Measurements from ENCODE around the gene LMF1.
"Not testable (repeated sequence)": the region's sequence is repeated elsewhere in the genome, so short reads cannot be mapped to it uniquely, and the experiment has no call there.

LMF1 gene

DNA sequence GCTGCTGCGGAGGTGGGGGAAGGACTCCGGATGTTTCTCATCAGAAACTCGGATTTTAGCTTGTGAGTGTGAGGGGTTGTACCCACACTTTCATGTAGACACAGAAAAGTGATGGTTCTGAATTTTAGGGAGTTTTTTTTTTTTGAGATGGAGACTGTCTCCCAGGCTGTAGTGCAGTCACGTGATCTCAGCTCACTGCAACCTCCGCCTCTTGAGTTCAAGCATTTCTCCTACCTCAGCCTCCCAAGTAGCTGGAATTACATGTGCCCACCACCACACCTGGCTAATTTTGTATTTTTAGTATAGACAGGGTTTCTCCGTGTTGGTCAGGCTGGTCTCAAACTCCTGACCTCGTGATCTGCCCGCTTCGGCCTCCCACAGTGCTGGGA, 147.9 kb downstream of the LMF1 start:
- no peak for DNase-seq (ENCODE audit: low read depth)
- H3K4me3 ChIP-seq (ENCODE audit: control insufficient read depth, low read depth, low read length) = no peak overlapping the region
- TF ChIP-seq, protein P1, sequence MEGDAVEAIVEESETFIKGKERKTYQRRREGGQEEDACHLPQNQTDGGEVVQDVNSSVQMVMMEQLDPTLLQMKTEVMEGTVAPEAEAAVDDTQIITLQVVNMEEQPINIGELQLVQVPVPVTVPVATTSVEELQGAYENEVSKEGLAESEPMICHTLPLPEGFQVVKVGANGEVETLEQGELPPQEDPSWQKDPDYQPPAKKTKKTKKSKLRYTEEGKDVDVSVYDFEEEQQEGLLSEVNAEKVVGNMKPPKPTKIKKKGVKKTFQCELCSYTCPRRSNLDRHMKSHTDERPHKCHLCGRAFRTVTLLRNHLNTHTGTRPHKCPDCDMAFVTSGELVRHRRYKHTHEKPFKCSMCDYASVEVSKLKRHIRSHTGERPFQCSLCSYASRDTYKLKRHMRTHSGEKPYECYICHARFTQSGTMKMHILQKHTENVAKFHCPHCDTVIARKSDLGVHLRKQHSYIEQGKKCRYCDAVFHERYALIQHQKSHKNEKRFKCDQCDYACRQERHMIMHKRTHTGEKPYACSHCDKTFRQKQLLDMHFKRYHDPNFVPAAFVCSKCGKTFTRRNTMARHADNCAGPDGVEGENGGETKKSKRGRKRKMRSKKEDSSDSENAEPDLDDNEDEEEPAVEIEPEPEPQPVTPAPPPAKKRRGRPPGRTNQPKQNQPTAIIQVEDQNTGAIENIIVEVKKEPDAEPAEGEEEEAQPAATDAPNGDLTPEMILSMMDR (conservative IDR thresholded peaks at IDR 0.05; ENCODE audit: control insufficient read depth, insufficient read depth, low read depth, low read length) = no peak

DNA sequence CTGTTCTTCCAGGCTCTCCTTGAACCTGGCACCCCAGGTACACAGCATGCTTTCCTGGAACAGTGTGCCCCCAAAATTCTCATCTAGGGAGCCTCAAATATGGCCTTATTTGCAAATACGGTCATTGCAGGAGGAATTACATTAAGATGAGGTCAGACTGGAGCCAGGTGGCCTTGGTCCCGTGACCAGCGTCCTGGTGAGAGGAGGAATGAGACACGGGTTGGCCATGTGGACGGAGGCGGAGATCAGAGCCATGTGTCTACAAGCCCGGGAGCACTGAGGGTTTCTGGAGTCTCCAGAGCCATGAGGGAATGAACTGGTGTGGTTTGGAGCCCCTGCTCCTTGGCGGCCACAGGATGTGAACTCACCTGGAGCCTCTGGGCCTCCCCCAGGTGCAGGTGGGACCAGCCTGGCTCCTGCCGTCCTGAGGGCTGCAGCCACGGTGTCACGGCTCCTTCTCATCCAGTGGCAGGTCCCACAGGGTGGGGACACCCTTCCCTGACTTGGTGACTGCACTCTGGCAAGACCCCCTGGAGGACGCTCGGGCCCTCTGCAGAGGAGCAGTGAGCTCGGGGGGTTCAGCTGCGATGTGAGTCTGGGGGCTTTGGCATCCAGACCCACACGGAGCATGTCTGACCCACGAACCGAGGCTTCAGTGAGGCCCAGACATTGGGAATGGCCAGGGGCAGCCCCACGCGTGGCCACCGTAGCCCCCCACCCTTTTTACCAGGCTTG, 148.4 kb downstream of the LMF1 start:
- H3K4me3 ChIP-seq (ENCODE audit: control insufficient read depth, low read depth, low read length) = no peak overlapping the region
- no peak for DNase-seq (ENCODE audit: low read depth)
- TF ChIP-seq, protein P1 (conservative IDR thresholded peaks at IDR 0.05; ENCODE audit: control insufficient read depth, insufficient read depth, low read depth, low read length) = no peak

DNA sequence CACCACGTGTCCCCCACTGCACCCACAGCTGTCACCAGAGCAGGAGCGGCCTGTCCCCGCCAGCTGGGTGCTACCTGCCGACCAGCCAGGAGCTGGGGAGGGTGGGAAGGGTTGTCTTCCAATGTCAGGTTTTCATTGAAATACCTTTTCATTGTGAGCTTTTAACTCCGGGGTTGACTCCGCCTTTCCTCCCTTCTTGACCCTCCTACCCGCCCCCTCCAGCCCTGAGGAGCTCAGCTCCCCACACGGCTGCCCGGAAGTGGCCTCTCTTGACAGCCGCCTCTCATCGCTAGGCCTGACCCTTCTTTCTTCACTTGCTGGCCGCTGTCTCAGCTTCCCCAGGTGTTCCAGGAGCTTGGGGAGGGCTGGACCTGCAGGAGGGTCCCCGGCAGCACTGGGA, 149.0 kb downstream of the LMF1 start:
- no peak overlapping the region for H3K4me3 ChIP-seq (ENCODE audit: control insufficient read depth, low read depth, low read length)
- TF ChIP-seq, protein P1 (conservative IDR thresholded peaks at IDR 0.05; ENCODE audit: control insufficient read depth, insufficient read depth, low read depth, low read length) = no peak
- no peak for DNase-seq (ENCODE audit: low read depth)

DNA sequence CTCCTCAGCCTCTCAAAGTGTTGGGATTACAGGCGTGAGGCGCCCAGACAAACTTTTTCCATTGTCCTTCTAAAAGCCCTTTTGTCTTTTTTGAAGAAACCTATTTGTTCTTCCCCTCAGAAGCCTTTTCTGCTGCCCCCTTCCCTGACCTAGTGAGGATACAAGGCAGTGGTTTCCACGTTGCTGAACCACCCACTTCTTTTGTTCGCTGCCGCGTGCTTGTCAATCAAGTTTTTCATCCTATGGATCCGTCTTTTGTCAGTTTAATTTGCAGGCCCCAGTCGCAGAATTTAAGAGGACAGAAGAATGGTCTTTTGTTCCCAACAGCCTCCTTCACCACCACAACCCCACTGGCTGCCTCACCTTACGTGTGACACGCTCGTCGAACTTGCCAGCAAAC, 150.0 kb downstream of the LMF1 start:
- TF ChIP-seq, protein P1 (conservative IDR thresholded peaks at IDR 0.05; ENCODE audit: control insufficient read depth, insufficient read depth, low read depth, low read length) = no peak
- no peak for DNase-seq (ENCODE audit: low read depth)
- no peak overlapping the region for H3K4me3 ChIP-seq (ENCODE audit: control insufficient read depth, low read depth, low read length)

DNA sequence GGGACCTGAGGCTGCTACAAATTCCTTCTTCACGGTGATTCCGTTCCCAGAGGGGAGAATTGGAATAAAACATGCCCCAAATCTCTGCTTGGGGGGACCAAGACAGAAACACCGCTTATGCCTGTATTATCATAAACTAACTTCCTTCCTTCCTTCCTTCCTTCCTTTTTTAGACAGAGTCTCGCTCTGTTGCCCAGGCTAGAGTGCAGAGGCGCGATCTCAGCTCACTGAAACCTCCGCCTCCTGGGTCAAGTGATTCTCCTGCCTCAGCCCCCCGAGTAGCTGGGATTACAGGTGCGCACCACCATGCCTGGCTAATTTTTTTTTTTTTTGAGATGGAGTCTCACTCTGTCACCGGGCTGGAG, 150.8 kb downstream of the LMF1 start:
- not testable (repeated sequence) for DNase-seq (ENCODE audit: low read depth); H3K4me3 ChIP-seq (ENCODE audit: control insufficient read depth, low read depth, low read length)

DNA sequence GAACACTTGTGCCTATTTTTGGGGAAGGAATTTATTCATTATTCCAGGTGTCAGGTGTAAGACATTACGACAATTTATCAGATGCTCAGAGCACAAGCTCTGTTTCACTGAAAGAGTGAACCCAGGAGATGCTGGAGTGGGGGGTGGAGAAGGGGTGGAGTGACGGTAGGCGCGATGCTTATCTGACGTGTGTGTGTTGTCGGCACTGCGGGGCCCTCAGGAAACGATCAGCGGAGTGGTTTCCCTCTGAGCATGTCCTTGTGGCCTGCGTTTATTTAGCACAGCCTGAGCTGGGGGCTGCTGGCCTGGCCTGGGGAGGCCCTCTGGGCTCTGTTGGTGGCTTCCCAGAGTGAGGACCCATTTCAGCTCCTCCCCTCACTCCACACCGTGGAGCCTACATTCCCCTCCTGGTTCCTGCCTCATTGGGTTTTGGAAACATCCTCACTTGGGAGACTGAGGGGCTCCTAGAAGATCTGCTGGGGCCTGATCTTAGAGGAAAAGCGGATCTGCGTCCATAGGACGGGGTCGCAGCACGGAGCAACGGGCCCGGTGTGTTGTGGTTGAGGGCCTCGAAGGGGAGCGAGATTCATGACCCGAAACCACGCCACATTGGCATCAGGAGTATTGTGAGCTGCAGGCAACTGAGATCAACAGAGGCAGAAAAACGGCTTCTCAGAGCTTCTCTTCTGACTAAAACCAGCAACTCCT, 151.3 kb downstream of the LMF1 start:
- DNase-seq (ENCODE audit: low read depth) = no peak
- TF ChIP-seq, protein P1 (conservative IDR thresholded peaks at IDR 0.05; ENCODE audit: control insufficient read depth, insufficient read depth, low read depth, low read length) = no peak
- no peak overlapping the region for H3K4me3 ChIP-seq (ENCODE audit: control insufficient read depth, low read depth, low read length)

DNA sequence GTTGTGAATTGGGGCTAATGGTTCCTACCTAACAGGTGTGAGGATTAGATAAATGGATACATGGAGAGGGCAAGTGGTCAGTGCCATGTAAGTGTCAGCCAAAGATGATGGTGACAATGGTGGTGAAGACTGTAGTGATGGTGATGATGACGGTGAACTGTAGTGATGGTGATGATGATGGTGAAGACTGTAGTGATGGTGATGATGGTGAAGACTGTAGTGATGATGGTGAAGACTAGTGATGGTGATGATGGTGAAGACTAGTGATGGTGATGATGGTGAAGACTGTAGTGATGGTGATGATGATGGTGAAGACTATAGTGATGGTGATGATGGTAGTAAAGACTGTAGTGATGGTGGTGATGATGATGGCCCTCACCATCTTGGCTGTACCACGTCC, 152.2 kb downstream of the LMF1 start:
- DNase-seq (ENCODE audit: low read depth) = no peak
- TF ChIP-seq, protein P1 (conservative IDR thresholded peaks at IDR 0.05; ENCODE audit: control insufficient read depth, insufficient read depth, low read depth, low read length) = no peak
- no peak overlapping the region for H3K4me3 ChIP-seq (ENCODE audit: control insufficient read depth, low read depth, low read length)

Measured in fibroblast of mammary gland (primary cell).